NCI-H774 (cell line): ENCODE measurements around the gene ESPNL.

Experiments
- DNase-seq: peaks from one replicate; lab custom pipeline; 2025; lab: John Stamatoyannopoulos, UW

Gene ESPNL

GRCh38 chr2:238097988-238098871 lies 1.9 kb upstream of the ESPNL start:
- peak; percentile 58 for DNase-seq

- no peak for DNase-seq
These were observed 1.0 kb upstream of the ESPNL start for GRCh38 chr2:238098901-238099713.

DNA sequence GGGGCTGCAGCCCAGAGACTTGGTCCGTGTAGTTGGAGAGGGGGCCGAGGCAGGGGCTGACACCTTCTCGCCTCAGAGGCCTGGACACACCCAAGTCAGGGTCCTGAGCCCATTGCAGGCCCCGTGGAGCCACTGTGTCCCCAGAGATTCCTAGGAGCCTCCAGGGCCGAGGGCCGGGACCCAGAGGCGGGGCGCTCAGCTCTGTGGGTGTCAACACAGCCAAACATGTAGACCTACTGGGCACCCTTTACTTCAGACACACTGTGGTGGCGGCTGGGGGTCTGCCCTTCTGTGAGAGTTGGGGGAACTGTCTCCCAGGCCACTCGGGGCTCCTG lies 459 bp upstream of the ESPNL start:
- DNase-seq: no peak

DNA sequence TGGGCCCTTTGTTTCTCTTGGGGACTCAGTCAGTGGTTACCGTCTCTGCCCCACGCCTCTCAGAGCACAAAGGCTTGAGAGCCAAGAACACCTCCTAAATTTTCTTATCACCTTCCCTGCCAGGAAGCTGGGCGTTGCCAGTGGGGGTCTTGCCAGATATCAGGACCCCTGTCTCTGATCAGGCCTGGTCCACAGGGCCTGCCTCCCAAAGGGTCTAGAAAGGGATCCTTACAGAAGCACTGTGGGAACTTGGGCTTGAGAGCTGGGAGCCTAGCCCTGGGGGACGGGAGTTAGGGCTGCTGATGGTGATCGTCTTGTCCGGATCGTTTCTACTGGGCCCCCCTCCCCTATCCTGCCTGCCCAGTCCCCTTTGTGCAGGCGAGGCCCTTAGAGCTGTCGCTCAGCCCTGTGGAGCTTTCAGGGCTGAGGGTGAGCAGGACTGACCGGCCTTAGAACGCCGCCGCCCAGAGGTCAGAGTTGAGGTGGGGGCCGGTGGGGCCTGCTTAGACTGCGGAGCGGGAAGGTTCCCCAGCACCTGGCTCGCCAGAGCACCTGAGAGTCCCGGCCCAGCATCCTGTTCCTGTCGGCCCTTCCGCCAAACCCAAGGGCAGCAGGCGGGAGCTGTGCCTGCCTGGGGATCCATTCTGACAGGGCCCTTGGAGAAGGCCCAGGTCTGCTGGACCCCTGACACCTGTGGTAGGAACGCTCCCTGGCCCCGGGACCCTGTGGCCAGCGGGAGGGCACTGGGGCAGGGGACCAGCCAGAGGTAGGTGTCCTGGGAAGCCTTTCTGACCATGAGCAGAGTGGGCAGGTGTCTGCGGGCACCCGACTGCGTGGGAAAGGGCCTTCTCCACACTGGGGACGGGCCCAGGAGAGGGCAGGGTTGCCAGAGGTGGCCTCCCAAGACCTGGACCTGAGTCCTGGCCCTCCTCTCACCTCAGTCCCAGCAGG lies 956 bp downstream of the ESPNL start:
- no peak for DNase-seq

DNA sequence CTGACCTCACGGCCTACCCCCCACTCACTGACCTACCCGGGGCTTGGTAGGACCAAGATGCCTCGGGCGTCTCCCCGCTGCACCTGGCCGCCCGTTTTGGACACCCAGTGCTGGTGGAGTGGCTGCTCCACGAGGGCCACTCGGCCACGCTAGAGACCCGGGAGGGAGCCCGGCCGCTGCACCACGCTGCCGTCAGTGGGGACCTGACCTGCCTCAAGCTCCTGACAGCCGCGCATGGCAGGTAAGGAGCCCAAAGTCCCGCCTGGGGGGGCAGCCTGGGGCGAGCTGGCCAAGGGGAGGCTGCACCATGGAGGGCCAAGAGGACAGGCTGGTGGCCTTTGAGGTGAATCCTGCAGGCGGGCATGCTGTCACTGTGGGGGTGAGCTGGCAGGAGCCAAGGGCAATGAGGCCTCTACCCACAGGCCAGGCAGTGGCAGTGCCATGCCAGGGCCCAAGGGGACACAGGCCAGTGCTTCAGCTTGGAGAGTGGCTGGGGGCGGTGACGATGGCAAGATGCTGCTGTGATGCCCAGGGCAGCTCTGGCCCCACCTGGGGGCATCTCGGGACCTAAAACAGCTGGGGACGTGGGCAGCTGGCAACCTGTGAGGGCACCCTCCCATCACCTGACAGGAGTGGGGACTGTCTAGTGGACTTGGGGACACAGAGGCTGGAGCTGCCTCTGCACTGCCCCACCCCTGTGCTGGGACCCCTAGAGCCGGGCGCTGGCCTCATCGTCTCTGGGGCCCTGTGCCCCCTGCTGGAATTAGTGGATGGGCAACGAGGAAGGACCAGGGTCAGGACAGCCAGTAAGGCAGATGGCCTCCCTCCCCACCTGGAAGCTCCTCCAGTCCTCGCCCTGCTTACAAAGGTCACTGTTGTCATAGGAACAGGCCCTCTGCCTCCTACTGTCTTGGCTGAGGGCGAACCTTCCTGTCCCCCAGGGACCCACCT lies 2.0 kb downstream of the ESPNL start:
- no peak for DNase-seq

- no peak for DNase-seq
These were observed 2.7 kb downstream of the ESPNL start for GRCh38 chr2:238102865-238103264.

DNA sequence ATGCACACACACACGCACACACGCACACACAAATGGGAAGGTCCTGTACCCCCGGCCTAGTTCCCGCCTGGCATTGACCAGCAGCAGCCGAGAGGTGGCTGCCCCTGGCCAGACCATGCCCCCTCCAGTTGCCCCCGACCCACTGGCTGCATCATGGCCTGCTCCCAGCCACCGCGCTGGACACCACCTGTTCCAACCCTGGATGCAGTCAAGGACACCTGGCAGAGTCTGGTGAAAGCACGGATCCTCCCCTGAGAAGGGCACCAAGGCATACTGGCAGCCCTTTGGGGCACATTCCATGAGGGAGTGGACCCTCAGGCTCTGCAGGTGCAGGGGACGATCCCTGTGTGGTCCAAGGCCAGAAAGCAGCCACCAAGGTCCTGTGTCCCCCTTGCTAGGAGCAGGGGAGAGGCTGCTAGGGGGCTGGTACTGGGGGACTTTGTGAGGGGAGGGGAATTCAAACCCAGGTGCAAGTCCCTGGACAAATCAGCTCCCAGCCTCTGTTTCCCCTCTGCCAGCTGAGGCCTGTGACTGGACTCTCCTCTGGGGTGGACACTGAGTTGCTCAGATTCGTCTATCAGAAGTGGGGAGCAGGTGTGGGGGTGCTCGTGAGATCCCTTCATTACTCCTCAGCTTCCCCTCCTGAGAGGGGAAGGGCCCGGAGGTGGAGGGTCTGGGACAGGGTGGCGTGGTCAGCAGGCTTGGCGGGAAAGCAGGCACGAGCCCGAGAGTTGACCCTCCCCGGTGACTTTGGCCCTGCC lies 3.5 kb downstream of the ESPNL start:
- DNase-seq: no peak

- DNase-seq: no peak
These were observed 4.1 kb downstream of the ESPNL start for GRCh38 chr2:238104226-238104690.

- no peak for DNase-seq
These were observed 4.7 kb downstream of the ESPNL start for GRCh38 chr2:238104691-238105371.

DNA sequence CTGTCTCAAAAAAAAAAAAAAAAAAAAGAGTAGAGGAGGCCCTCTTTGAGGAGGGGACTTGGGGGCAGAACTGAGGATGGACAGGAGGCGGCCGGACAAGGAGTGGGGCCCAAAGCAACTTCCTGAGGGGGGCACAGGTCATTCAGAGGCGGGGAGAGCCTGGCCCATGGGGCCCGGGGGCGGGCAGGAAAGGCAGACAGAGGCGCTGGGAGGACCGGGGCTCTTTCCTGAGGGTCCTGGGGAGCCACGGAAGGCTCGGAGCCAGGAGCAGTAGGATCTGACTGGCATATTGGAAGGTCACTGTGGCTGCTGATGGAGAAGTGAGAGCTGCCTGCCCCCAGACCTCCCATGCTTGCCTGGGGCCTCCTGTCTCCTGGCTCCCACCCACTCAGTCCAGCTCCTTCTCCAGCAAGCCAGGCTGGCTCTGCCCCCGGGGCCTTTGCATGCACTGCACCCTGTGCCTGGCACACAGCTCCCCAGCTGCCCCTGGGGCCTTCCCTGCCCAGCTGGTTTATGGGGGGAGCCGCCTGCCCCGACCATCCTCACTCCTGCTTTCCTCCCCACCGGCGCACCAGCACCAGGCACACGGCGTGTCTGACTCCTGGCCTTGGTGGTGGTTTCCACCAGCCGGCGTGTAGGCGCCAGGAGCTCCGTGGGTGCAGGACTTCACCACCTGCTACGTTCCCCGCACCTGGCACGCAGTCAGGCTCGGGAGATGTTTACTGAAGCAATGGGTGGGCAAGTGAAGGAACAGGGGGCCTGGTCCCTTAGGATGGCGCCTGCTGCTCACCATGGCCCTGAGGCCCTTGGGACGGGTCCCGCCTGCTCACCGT lies 5.6 kb downstream of the ESPNL start:
- no peak for DNase-seq

DNA sequence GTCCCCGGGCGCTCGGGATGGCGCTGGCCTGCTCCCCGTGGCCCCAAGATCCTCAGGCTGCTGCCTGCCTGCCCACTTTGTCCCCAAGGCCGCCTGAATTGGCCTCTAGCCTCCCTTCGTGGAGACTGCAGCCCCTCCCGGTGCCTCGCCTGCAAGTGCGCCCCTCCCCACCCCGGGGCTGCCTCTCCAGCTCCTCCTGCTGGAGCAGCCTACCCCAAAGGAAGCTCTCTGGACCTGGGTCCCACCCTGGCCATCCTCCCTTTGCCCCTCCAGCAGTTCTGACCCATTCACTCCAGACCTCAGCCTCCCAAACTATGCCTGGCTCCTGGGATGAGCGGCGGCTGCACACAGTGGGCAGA lies 6.2 kb downstream of the ESPNL start:
- no peak for DNase-seq

DNA sequence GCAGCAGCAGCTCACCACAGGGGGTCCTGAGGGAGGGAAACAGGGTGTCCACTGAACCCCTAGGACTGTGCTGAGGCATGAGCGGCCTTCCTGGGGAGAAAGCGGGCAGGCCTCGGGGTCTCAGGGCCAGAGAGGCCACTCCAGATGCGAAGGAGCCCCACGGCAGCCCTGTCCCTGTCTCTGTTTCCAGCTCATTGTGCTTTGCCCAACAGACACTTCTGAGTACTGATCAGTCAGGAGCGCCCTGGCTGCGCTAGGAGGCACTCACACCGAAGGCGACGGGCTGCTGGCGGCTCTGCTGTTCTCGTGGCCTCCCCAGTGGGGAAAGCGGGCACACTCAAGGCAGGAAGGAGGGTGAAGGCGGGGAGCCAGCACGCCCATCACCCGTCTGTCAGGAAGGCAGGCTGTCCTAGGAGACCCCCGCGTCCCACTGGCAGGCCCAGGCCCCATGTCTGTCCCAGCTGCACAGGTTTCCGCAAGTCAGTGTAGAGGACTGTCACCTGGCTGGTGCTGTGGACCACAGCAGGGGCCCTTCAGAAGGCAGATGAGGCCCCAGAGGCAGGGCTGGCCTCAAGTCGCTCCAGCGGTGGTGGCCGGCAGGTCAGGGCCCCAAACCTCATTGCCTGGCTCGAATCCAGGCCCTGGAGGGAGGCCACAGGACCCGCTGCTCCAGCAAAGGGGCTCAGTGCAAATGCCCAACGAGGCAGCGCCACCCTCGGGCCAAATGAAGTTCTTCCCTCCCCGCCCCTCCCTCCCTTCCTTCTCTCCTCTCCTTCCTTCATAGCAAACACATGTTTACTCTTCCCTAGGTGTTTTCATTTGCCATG lies 6.8 kb downstream of the ESPNL start:
- no peak for DNase-seq

DNA sequence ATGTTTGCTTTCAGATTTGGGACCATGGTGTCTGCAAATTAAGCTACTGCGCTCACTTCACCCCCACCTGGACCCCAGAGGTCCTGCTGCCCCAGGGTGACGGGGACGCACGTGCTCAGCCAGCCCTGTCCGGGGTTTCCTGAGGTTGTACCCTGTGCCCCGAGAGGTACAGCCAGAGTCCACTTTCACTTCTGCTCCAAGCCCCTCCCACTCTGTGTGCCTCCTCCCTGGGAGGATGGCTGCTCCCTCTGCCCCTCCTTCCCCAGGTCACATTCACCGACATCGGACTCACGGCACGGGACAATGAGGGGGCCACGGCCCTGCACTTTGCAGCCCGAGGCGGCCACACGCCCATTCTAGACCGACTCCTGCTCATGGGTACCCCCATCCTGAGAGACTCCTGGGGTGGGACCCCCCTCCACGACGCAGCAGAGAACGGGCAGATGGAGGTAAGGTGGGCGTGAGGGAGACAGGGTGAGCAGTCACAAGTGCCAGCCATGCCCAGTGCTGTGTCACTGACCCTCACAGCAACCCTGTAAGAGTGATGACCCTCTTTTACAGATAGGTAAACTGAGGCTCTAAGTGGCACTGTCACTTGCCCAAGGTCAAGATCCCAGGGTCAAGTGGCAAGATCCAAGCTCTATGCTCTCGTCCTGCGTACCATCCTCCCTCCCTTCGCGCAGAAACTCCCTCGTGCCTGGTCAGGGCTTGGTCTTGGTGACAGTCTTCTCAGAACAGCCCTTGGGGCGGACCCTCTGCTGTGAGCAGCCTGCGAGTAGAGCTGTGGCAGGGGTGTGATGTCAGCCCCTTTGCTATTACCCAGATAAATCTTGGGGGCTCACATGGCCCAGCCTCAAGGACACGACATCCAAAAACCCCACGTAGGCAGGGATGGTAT lies 7.6 kb downstream of the ESPNL start:
- DNase-seq: no peak

- DNase-seq: no peak
These were observed 8.5 kb downstream of the ESPNL start for GRCh38 chr2:238108423-238109183.

- DNase-seq: no peak
These were observed 13.5 kb downstream of the ESPNL start for GRCh38 chr2:238113611-238114010.

- DNase-seq: no peak
These were observed 14.2 kb downstream of the ESPNL start for GRCh38 chr2:238114331-238114841.
